Measurements from ENCODE around the gene ALDH1L1. TPM values are rescaled to one million over a fixed set of nuclear protein-coding genes. Genes with fewer than 3 reads are reported as not detected.

The ALDH1L1 gene
- total and polyA plus RNA-seq, 2 of the 13 experiments (the other 11 are each of a cell fraction or from before 2014, with no cell fraction given), result 11.2 to 28.7 TPM

GRCh38 chr3:126101521-126101982, 78.8 kb downstream of the ALDH1L1 start (continued):
- TF ChIP-seq NCOA2 (CRISPR knock-in tag; IDR thresholded peaks at IDR 0.05) (no peak), ZKSCAN8 (CRISPR knock-in tag; IDR thresholded peaks at IDR 0.05; ENCODE audit: borderline replicate concordance) (no peak), SIN3B (IDR thresholded peaks at IDR 0.05; ENCODE audit: low read length) (no peak), ZNF446 (CRISPR knock-in tag; IDR thresholded peaks at IDR 0.05) (no peak), TGIF2 (CRISPR knock-in tag; IDR thresholded peaks at IDR 0.05) (no peak), RFXAP (CRISPR knock-in tag; IDR thresholded peaks at IDR 0.05; ENCODE audit: borderline replicate concordance) (no peak), MTA3 (CRISPR knock-in tag; IDR thresholded peaks at IDR 0.05) (no peak), GABPB1 (CRISPR knock-in tag; IDR thresholded peaks at IDR 0.05) (no peak), ZNF24 (IDR thresholded peaks at IDR 0.05) (no peak)

GRCh38 chr3:126100634-126101301, 79.6 kb downstream of the ALDH1L1 start:
- H2AFZ ChIP-seq (ENCODE audit: low read length), result no peak overlapping the region
- no peaks in the 10 kb centered on the region; a peak in 1 of 5 replicates for H3K36me3 ChIP-seq (replicated peaks in 1 of 2; ENCODE audit: control insufficient read depth in 1 of 2, insufficient read depth in 2 of 2, low read length in 2 of 2)
- DNase-seq (ENCODE audit: low spot score), result no peak
- H3K9me3 ChIP-seq (ENCODE audit: low read length), result peaks cover 12% of the 10 kb centered on the region; the same call in 1 of the 2 replicates
- no peak overlapping the region for H3K27ac ChIP-seq (ENCODE audit: extremely low read length, insufficient read depth, low read length)
- no peak overlapping the region for H3K4me2 ChIP-seq (ENCODE audit: low read depth, low read length)
- no peaks in the 10 kb centered on the region for H4K20me1 ChIP-seq (ENCODE audit: insufficient read depth, low read length)
- FAIRE-seq, result no peak
- no peaks in the 10 kb centered on the region for H3K79me2 ChIP-seq (ENCODE audit: insufficient read depth, low read length)
- no peak for ATAC-seq
- in situ Hi-C loops (cut with HindIII; ENCODE audit: extremely low pct_ligation_motif_present, low pct_unique_long_range_greater_than_20kb), result no loop called here
- ChIA-PET CTCF (ENCODE audit: low intra/inter-chr PET ratio, low total read pairs) (no interaction called here), POLR2A (no interaction called here)
- 75% methylated on average over 18 of the region's 18 CpGs for WGBS (ENCODE audit: low lambda C conversion rate)
- no peaks in the 10 kb centered on the region for H3K27me3 ChIP-seq (ENCODE audit: control insufficient read depth in 1 of 2, insufficient read depth in 2 of 2, low read length in 2 of 2)
- BruUV-seq (replicated peaks), result no TSS peak
- no peak overlapping the region for H3K4me3 ChIP-seq (replicated peaks in 1 of 3; ENCODE audit: insufficient read depth in 1 of 3, low read depth in 2 of 3, low read length in 3 of 3)
- intact Hi-C loops (cut with micrococcal nuclease; ENCODE audit: unreplicated experiment), result no loop called here
- no peaks in the 10 kb centered on the region for H3K4me1 ChIP-seq (ENCODE audit: insufficient read depth, low read length)
- H3K9ac ChIP-seq (ENCODE audit: insufficient read depth, low read depth, low read length), result no peak overlapping the region
- TF ChIP-seq ZFP36 (IDR thresholded peaks at IDR 0.05; ENCODE audit: borderline replicate concordance, low read depth, low read length, partially characterized antibody) (no peak), TCF7 (IDR thresholded peaks at IDR 0.05; ENCODE audit: low read depth) (no peak), ERF (CRISPR knock-in tag; IDR thresholded peaks at IDR 0.05) (no peak), ZNF552 (CRISPR knock-in tag; IDR thresholded peaks at IDR 0.05; ENCODE audit: borderline replicate concordance) (no peak), NFIB (CRISPR knock-in tag; IDR thresholded peaks at IDR 0.05; ENCODE audit: borderline replicate concordance) (no peak), HMG20B (CRISPR knock-in tag; conservative IDR thresholded peaks at IDR 0.05) (no peak), DRAP1 (CRISPR knock-in tag; IDR thresholded peaks at IDR 0.05) (no peak), SIN3B (IDR thresholded peaks at IDR 0.05; ENCODE audit: low read length) (no peak), YEATS2 (CRISPR knock-in tag; IDR thresholded peaks at IDR 0.05; ENCODE audit: borderline replicate concordance) (no peak), IKZF4 (CRISPR knock-in tag; IDR thresholded peaks at IDR 0.05; ENCODE audit: borderline replicate concordance, low read depth, not compliant biosample characterization) (no peak), PHF20 (CRISPR knock-in tag; IDR thresholded peaks at IDR 0.05) (no peak), DMTF1 (CRISPR knock-in tag; IDR thresholded peaks at IDR 0.05) (no peak), ZNF501 (CRISPR knock-in tag; IDR thresholded peaks at IDR 0.05) (no peak), ZNF30 (CRISPR knock-in tag; IDR thresholded peaks at IDR 0.05) (no peak), THYN1 (CRISPR knock-in tag; IDR thresholded peaks at IDR 0.05; ENCODE audit: borderline replicate concordance, low read depth) (no peak)

Measured in HepG2 (cell line).